Activated naive CD8-positive, alpha-beta T cell treated with anti-CD3 and anti-CD28 coated beads, Interleukin-2, amount 10 ng/mL, durations not matched to agents 7 days and 5 days (primary cell): Measurements from ENCODE around the gene ZNF548. TPM values are rescaled to one million over a fixed set of nuclear protein-coding genes. Genes with fewer than 3 reads are reported as not detected.
A peak's percentile ranks its signal among the peaks of the same experiment; 100 is the strongest.

Source experiments
- ATAC-seq: fragments of 150-1000 bp; cut with Tn5 transposase; one replicate; pipeline ENCODE4 v1.10.0; 2021; ENCODE audit warnings: low read depth, moderate library complexity
- POLR2A ChIA-PET: fragments of 350-600 bp; sonication (Branson Sonifier 250); formaldehyde crosslinking; loops from one replicate; lab custom pipeline; 2021; ENCODE audit warnings: antibody characterized with exemption; lab: Charles Lee
- DNase-seq: peaks from one replicate; pipeline ENCODE4 v3.0.0; 2021
- H3K27ac Mint-ChIP-seq: one replicate; pipeline ENCODE4 v1.8.0; 2022; ENCODE audit warnings: mild to moderate bottlenecking, mixed read lengths
- H3K27me3 Mint-ChIP-seq: one replicate; pipeline ENCODE4 v1.8.0; 2022; ENCODE audit warnings: mild to moderate bottlenecking, moderate library complexity, mixed read lengths
- H3K36me3 Mint-ChIP-seq: one replicate; pipeline ENCODE4 v1.8.0; 2021; ENCODE audit warnings: mild to moderate bottlenecking, mixed read lengths
- H3K4me1 Mint-ChIP-seq: one replicate; pipeline ENCODE4 v1.8.0; 2021; ENCODE audit warnings: mixed read lengths
- H3K4me3 Mint-ChIP-seq: one replicate; pipeline ENCODE4 v1.8.0; 2022; ENCODE audit warnings: mild to moderate bottlenecking, moderate library complexity, mixed read lengths
- H3K9me3 Mint-ChIP-seq: one replicate; pipeline ENCODE4 v1.8.0; 2021; ENCODE audit warnings: mixed read lengths
- total RNA-seq, 2 experiments: library from RNA; stranded (reverse); gene quantifications; one replicate each; pipeline ENCODE4 v1.2.3, GENCODE V29; 2021

ZNF548 gene
- total RNA-seq, result 10 to 100 TPM; 50.2 to 55.0 TPM

DNA sequence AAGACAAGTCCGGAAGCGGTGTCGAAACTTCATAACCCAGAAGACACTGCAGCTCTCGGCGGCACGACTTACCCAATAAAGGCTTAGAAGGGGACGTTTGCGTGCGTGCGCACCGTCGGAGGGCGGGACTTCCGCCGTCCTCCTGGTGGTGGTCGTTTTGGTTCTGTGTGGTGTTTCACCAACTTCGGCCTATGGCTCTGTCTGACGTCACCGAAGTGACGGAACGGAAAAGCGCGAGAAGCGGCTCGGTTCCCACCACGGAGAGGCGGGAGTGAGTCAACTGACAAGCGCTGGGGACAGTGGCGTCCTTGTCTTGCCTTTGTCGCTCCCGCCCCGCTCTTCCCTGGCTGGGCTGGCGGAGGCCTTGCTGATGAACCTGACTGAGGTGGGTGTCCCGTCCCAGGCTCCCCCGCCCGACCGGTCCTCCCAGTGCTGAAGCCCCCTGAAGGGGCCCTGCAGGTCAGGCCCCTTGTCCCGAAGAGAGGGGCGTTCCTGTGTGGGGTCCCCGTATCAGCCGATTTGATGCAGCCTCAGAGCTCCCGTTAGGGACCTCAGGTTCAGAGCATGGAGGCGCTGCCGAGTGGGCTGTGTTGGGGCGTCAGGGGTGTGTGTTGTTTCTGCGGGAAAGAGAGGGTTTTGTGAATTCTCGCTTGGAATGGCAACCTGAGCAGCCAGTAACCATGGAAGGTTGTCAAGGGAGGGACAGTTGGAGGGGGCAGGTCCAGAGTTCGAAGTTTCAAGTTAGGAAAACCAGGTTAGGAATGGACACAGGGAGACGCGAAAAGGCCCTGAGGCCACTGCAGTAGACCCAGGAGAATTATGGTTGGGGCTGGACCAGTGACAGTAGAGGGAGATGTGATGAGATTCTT, at the start of gene ZNF548:
Gene ZNF548, plus strand, starts transcription at position 125 of the 869 bp plus-strand sequence. Its CDS starts 246 bp downstream, at position 371.
- Mint-ChIP-seq H3K4me3 (peak within 1 kb of the TSS; percentile 94), H3K4me1 (peaks cover 32% of the 10 kb centered on the region), H3K36me3 (peaks cover 44% of the 10 kb centered on the region), H3K27me3 (no peaks in the 10 kb centered on the region), H3K9me3 (peaks cover 24% of the 10 kb centered on the region), H3K27ac (peak within 1 kb of the TSS; percentile 92)
- ATAC-seq, result peak; percentile 99
- peak; percentile 93 for DNase-seq
- POLR2A ChIA-PET, result interaction anchor here (0.6 to 2.0 kb wide), 11 partner anchors 8 to 432 kb away, joined by 3 to 9 read pairs (median 4); partner anchors contain the start of genes TRAPPC2B, ZNF17, ZNF304 and ZNF547

DNA sequence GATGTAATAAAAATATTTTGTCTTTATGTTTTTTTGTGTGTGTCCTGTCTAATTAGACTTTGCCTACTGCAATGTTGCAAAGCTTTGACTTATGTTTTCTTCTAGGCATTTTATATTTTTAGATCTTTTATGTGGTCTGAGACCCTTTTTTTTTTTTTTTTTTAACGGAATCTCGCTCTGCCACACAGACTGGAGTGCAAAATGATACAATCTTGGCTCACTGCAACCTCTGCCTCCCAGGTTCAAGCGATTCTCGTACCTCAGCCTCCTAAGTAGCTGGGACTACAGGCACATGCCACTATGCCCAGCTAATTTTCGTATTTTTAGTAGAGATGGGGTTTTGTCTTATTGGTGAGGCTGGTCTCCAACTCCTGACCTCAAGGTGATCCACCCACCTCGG, 47.1 kb upstream of the ZNF548 start:
- Mint-ChIP-seq H3K36me3 (peaks cover 2% of the 10 kb centered on the region), H3K4me1 (no peaks in the 10 kb centered on the region), H3K27ac (no peak overlapping the region), H3K27me3 (peaks cover 3% of the 10 kb centered on the region), H3K4me3 (no peak overlapping the region), H3K9me3 (peaks cover 6% of the 10 kb centered on the region)
- ATAC-seq (no peak), DNase-seq (no peak)
- POLR2A ChIA-PET, result no interaction called here

DNA sequence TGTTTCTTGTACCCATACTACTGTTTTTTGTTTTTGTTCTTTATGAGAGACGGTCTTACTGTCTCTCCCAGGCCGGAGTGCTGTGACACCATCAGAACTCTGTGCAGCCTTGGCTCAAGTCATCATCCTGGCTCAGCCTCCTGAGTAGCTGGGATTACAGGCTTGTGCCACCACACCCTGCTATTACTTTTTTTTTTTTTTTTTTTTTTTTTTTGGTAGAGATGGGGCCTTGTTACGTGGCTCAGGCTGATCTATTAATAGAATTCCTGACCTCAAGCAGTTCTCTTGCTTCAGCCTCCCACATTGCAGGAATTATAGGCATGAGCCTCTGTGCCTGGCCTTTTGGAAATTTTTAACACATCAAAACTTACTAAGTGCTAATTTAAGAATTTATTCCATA, 41.5 kb upstream of the ZNF548 start:
- Mint-ChIP-seq H3K36me3 (peaks cover 17% of the 10 kb centered on the region), H3K27ac (no peak overlapping the region), H3K9me3 (peaks cover 11% of the 10 kb centered on the region), H3K4me1 (peaks cover 25% of the 10 kb centered on the region), H3K4me3 (no peak overlapping the region), H3K27me3 (peaks cover 3% of the 10 kb centered on the region)
- POLR2A ChIA-PET, result no interaction called here
- ATAC-seq (no peak), DNase-seq (no peak)

DNA sequence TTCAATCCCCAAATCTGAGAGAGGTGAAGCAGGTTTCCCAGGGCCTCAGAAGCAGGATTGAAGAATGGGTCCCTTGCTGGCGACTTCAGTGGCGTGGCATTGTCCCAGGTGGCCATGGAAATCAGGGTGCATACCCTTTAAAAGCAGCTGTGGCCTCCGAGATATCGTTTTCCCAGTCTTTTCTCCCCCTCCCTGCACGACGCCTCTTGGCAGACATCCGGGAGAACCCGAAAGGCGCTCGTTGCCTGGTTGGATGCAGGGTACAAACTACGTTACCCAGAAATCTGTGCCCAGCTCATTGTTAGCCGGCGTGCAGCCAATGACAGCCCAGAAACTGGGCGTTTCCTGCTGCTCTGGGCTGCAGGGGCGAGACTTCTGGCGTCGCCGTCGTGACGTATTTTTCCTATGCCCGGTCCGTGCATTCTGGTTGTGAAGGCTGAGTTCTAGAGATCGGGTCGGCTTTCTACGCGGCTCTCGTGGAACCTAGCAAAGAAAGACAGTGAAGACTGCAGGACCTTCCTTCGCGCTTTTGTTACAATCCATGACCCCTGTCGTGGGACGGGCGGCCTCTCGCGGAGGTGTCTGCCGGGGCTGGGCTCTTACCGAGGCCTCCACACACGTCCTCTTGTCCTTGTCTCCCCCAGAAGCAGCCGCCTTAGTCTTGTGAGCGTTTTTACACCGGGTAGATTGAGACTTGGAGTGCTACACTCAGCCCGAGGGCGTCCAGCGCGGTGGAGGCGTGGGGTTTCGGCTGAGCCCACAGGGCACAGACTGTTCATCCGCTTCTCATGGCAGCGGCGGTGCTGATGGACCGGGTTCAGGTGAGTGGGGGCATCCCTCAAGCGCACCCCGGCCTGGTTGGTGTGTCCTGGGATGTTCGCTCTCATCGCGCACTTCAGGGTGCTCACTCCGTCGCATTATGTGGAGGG, 38.5 kb upstream of the ZNF548 start, which contains the start of gene ZNF304:
Gene ZNF304, plus strand, starts transcription at position 395 of the 929 bp plus-strand sequence. Its CDS starts 394 bp downstream, at position 789.
- Mint-ChIP-seq H3K4me3 (peak within 1 kb of the TSS; percentile 94), H3K27me3 (peaks cover 3% of the 10 kb centered on the region), H3K9me3 (peaks cover 25% of the 10 kb centered on the region), H3K36me3 (peaks cover 45% of the 10 kb centered on the region), H3K27ac (peak within 1 kb of the TSS; percentile 92), H3K4me1 (peaks cover 29% of the 10 kb centered on the region)
- ATAC-seq (peak; percentile 100), DNase-seq (peak; percentile 80)
- POLR2A ChIA-PET, result interaction anchor here (0.5 to 1.8 kb wide), 8 partner anchors 12 to 111 kb away, joined by 3 to 6 read pairs (median 3); partner anchors contain the start of genes TRAPPC2B, ZNF547, ZNF548 and ZNF805

DNA sequence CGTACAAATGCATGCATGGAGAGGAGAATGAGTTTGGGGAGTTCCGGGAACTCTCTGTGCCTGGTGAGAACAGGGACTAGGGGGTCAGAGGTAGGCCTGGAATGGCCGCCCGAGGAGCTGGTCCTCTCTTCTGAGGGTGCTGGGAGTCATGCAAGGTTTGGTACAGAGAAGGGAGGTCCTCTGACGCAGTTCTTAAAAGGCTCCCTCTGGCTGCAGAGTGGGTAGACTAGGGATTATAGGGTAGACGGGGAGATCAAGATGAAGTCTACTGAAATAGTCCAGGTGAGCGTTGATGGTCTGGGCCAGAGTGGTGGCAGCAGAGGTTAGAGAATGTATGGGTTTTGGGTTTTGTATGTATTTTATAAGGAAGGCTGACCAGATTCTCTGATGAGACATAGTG, 37.8 kb upstream of the ZNF548 start:
- peaks cover 3% of the 10 kb centered on the region for H3K27me3 Mint-ChIP-seq
- H3K4me3 Mint-ChIP-seq, result peak overlapping the region; percentile 94
- H3K36me3 Mint-ChIP-seq, result peaks cover 53% of the 10 kb centered on the region
- DNase-seq, result no peak
- POLR2A ChIA-PET, result interaction anchor here (1.2 kb wide), 1 partner anchor 11 kb away, joined by 3 read pairs; the partner anchor contains the start of genes TRAPPC2B and ZNF547
- ATAC-seq, result no peak
- H3K4me1 Mint-ChIP-seq, result peaks cover 29% of the 10 kb centered on the region
- H3K27ac Mint-ChIP-seq, result peak overlapping the region; percentile 92
- H3K9me3 Mint-ChIP-seq, result peaks cover 31% of the 10 kb centered on the region

DNA sequence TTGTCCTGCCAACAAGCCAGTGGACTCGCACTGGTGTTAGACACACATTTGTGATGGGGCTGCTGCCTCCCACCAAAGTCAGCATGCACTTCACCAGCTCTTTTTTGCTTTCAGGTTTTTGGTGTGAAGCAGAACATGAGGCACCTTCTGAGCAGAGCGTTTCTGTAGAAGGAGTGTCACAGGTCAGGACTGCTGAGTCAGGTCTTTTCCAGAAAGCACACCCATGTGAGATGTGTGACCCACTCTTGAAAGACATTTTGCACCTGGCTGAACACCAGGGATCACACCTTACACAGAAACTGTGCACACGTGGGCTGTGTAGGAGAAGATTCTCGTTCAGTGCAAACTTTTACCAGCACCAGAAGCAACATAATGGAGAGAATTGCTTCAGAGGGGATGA, 33.7 kb upstream of the ZNF548 start:
- no peaks in the 10 kb centered on the region for H3K27me3 Mint-ChIP-seq
- no peak for ATAC-seq
- no peak overlapping the region for H3K4me3 Mint-ChIP-seq
- no peak for DNase-seq
- H3K27ac Mint-ChIP-seq, result no peak overlapping the region
- peaks cover 22% of the 10 kb centered on the region for H3K4me1 Mint-ChIP-seq
- H3K9me3 Mint-ChIP-seq, result peaks cover 38% of the 10 kb centered on the region
- H3K36me3 Mint-ChIP-seq, result peaks cover 81% of the 10 kb centered on the region
- POLR2A ChIA-PET, result no interaction called here

DNA sequence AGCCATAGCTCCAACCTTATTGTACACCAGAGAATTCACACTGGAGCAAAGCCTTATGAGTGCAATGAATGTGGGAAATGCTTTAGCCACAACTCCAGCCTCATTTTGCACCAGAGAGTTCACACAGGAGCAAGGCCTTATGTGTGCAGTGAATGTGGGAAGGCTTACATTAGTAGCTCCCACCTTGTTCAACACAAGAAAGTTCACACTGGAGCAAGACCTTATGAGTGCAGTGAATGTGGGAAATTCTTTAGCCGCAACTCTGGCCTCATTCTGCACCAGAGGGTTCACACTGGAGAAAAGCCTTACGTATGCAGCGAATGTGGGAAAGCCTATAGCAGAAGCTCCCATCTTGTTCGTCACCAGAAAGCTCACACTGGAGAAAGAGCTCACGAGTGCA, 32.2 kb upstream of the ZNF548 start:
- H3K4me3 Mint-ChIP-seq, result no peak overlapping the region
- H3K36me3 Mint-ChIP-seq, result peaks cover 76% of the 10 kb centered on the region
- peaks cover 38% of the 10 kb centered on the region for H3K9me3 Mint-ChIP-seq
- H3K4me1 Mint-ChIP-seq, result peaks cover 11% of the 10 kb centered on the region
- no peaks in the 10 kb centered on the region for H3K27me3 Mint-ChIP-seq
- ATAC-seq, result no peak
- POLR2A ChIA-PET, result no interaction called here
- no peak overlapping the region for H3K27ac Mint-ChIP-seq
- DNase-seq, result no peak

DNA sequence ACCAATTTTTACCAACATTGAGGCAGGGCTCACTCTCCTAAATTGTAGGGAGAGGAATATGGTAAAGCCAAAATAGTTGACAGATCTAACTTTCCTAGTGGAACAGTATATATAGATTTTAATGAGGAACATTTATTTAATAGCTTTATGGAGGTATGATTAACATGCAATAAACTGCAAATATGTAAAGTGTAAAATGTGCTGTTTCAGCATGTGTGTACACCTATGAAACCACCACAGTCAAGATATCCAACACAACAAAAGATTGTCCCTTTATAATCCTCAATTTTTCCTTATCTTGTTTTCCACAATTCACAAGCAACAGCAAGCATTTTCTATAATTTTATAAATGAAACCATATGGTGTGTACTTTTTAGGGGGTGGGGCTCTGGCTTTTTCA, 30.4 kb upstream of the ZNF548 start:
- DNase-seq, result no peak
- Mint-ChIP-seq H3K4me3 (no peak overlapping the region), H3K36me3 (peaks cover 67% of the 10 kb centered on the region), H3K4me1 (peaks cover 13% of the 10 kb centered on the region), H3K27me3 (no peaks in the 10 kb centered on the region), H3K9me3 (peaks cover 33% of the 10 kb centered on the region), H3K27ac (no peak overlapping the region)
- ATAC-seq, result no peak
- POLR2A ChIA-PET, result no interaction called here

DNA sequence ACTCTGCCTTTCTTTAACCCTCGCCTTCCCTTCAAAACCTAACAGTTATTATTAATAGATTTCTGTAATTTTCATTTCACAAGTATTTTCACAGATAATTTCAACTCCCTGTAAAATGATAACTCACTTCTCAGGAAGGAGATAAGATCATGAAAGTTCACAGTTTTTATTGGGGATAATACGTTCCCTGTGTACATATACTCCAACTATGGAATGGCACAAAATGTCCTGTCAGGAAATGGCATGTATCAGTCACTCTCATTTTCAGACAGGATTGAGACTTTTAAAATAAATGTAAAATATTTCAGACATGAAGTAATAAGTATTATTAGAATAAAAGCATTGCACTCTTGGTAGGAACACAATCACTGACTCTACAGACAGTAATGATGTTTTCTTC, 27.2 kb upstream of the ZNF548 start:
- ATAC-seq, result no peak
- peaks cover 45% of the 10 kb centered on the region for H3K36me3 Mint-ChIP-seq
- DNase-seq, result no peak

DNA sequence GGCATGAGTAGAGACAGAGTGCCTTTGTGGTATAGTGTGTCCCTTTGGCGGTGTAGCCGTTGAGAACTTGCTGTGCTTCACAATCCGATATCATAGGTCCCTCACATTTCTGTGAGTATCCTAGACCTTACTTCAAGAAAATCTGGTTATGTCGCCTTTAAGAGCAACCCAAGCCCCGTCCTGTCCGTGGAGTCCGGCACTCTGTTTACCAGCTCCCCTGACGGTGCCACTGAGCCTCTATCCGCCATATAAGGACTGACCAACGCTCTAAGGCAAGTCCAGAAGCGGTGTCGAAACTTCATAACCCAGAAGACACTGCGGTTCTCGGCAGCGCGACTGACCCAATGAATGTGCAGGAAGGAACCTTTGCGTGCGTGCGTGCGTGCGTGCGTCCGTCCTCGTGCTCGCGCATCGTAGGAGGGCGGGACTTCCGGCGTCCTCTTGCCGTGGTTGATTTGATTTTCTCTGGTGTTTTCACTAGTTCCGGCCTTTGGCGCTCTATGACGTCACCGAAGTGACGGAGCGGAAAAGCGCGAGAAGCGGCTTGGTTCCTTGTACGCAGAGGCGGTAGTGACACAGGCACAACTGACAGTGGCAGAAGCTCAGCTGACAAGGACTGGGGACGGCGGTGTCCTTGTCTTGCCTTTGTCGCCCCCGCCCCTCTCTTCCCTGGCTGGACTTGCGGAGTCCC, 26.5 kb upstream of the ZNF548 start, which contains the start of the genes TRAPPC2B and ZNF547:
Gene TRAPPC2B, plus strand, starts transcription at position 555 of the 691 bp plus-strand sequence. CDS start 1,283 bp downstream, outside the sequence.
Gene ZNF547, plus strand, starts transcription at position 555 of the 691 bp plus-strand sequence. CDS start 5,005 bp downstream, outside the sequence.
- peaks cover 43% of the 10 kb centered on the region for H3K36me3 Mint-ChIP-seq
- DNase-seq (peak; percentile 97), ATAC-seq (peak; percentile 96)
- POLR2A ChIA-PET, result interaction anchor here (0.7 to 1.9 kb wide), 9 partner anchors 9 to 639 kb away, joined by 3 to 9 read pairs (median 4); partner anchors contain the start of genes ZNF304, ZNF548 and ZNF671
- H3K9me3 Mint-ChIP-seq, result peaks cover 14% of the 10 kb centered on the region
- H3K27ac Mint-ChIP-seq, result peak within 1 kb of the TSS; percentile 99
- peak within 1 kb of the TSS; percentile 96 for H3K4me3 Mint-ChIP-seq
- no peaks in the 10 kb centered on the region for H3K27me3 Mint-ChIP-seq
- H3K4me1 Mint-ChIP-seq, result peaks cover 11% of the 10 kb centered on the region

More for the DNA sequence above, 27.2 kb upstream of the ZNF548 start:
- peak overlapping the region; percentile 96 for H3K4me3 Mint-ChIP-seq
- H3K27ac Mint-ChIP-seq, result peak overlapping the region; percentile 99
- POLR2A ChIA-PET, result interaction anchor here (0.7 to 1.9 kb wide), 7 partner anchors 8 to 365 kb away, joined by 3 to 9 read pairs (median 4); partner anchors contain the start of genes ZNF304, ZNF548 and ZNF671
- no peaks in the 10 kb centered on the region for H3K27me3 Mint-ChIP-seq
- H3K4me1 Mint-ChIP-seq, result peaks cover 11% of the 10 kb centered on the region
- H3K9me3 Mint-ChIP-seq, result peaks cover 14% of the 10 kb centered on the region

DNA sequence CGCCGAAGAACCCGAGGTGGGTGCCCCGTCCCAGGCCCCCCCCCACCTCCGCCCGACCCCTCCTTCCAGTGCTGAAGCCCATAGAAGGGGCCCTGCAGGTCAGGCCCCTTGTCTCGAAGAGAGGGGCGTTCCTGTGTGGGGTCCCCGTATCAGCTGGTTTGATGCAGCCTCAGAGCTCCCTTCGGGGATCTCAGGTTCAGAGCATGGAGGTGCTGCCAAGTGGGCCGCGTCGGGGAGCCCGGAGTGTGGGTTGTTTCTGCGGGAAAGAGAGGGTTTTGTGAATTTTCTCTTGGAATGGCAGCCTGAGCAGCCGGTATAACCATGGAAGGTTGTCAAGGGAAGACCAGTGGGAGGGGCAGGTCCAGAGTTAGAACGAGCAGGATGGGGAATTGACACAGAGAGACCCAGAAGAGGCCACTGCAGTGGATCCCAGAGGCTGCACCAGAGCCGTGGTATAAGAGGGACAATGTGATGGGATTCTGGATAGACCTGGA, 25.9 kb upstream of the ZNF548 start:
- H3K27ac Mint-ChIP-seq, result peak overlapping the region; percentile 99
- peaks cover 16% of the 10 kb centered on the region for H3K9me3 Mint-ChIP-seq
- DNase-seq (no peak), ATAC-seq (peak; percentile 13)
- H3K36me3 Mint-ChIP-seq, result peaks cover 43% of the 10 kb centered on the region
- H3K4me3 Mint-ChIP-seq, result peak overlapping the region; percentile 96
- POLR2A ChIA-PET, result interaction anchor here (0.7 to 1.9 kb wide), 7 partner anchors 9 to 638 kb away, joined by 3 to 9 read pairs (median 4); partner anchors contain the start of genes ZNF304, ZNF548 and ZNF671
- H3K4me1 Mint-ChIP-seq, result peaks cover 11% of the 10 kb centered on the region
- H3K27me3 Mint-ChIP-seq, result no peaks in the 10 kb centered on the region

DNA sequence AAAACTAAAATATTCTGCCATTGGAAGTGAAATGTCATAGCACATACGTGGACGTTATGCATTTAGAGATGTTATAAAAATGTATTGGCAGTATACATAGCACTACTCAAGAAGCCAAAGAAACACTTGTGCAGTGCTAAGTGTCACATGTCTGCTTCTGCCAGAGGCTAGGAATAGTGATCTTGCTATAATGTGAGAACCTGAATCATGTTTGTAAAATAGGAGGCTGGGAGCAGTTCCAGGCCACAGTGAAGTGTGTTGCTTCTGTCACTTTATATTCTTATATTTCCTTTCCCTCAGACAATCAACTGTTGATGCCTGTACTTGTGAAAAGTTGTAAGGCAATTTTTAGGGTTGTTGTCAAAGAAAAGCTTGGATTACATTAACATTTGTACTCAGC, 22.9 kb upstream of the ZNF548 start:
- Mint-ChIP-seq H3K4me1 (peaks cover 11% of the 10 kb centered on the region), H3K27me3 (no peaks in the 10 kb centered on the region), H3K27ac (no peak overlapping the region), H3K36me3 (peaks cover 49% of the 10 kb centered on the region), H3K4me3 (no peak overlapping the region), H3K9me3 (peaks cover 14% of the 10 kb centered on the region)
- POLR2A ChIA-PET, result interaction anchor here (0.7 to 1.0 kb wide), 2 partner anchors 23 to 49 kb away, joined by 4 to 6 read pairs; partner anchors contain the start of gene ZNF548
- no peak for DNase-seq
- ATAC-seq, result no peak
